ENCODE data around the gene TNS3.
"Not testable (repeated sequence)": the region's sequence is repeated elsewhere in the genome, so short reads cannot be mapped to it uniquely, and the experiment has no call there.

Gene TNS3

DNA sequence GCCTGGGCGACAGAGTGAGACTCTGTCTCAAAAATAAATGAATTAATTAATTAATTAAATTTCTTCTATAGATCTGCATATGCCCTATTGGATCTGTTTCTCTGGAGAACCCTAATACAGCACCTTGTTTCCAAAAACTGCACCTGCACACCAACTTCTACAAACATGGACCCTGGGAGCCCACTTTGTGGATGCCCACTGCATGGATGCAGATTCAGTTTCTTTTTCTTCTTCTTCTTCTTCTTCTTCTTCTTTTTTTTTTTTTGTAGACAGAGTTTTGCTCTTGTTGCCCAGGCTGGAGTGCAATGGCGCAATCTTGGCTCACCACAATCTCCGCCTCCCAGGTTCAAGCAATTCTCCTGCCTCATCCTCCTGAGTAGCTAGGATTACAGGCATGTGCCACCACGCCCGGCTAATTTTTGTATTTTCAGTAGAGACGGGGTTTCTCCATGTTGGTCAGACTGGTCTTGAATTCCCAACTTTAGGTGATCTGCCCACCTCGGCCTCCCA, 4.3 kb upstream of the TNS3 start:
- H3K4me3 ChIP-seq (ENCODE audit: low read length); DNase-seq (ENCODE audit: low read depth, low spot score): not testable (repeated sequence)

DNA sequence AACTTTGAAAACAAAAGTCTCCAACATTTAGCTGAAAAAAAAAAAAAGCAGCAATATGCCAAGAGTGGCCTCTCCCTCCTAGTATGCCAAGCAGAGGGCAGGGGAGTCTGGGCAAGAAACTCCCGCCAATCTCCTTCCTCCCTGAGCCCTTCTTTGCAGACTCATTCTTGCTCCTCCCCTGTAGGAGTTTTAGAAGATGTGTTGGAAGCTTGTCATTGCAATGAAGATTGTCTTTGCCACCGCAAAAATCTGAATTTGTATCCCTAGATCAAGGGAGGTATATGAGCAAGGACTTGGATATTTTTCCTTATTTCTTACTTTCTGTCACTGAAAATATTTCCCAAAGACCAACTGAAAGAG, 2.6 kb upstream of the TNS3 start:
- no peak for DNase-seq (ENCODE audit: low read depth, low spot score)
- no peak overlapping the region for H3K4me3 ChIP-seq (ENCODE audit: low read length)

DNA sequence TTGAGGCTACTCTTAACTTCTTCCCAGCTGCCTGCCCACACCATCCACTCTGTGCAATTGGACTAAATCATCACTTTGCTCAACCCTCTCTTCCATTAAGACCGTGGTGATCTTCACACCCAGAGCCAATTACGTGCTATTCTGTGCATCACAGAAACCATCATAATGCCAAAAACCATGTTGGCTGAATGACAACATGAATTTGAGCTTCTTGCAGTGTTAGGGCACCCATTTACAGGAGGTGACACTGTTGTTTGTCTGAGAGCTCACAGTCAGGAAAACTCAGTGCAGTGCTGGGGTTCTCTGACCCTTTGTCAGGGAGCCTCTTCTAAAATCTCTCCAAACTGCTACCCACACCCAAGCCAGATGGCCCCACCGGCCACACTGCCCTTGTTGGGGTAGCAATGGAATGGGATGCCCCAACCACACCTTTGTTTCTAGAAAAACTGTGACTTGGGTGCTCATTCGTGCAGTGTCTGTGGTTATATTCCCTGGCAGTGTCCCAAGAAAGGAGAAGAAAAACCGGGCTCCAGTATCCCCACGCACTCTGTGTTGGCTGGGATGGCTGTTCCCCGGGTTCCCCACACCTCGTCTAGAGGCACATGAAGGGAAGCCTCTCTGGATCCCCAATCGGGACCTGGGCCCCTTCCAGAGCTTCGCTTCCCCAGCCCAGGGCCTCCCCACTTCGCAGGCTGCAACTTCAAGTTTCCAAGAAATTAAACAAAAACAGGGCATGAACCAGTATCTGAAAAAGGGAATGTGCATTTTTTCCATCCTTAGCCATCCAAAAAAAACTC, 2.0 kb upstream of the TNS3 start:
- no peak for DNase-seq (ENCODE audit: low read depth, low spot score)
- no peak overlapping the region for H3K4me3 ChIP-seq (ENCODE audit: low read length)

DNA sequence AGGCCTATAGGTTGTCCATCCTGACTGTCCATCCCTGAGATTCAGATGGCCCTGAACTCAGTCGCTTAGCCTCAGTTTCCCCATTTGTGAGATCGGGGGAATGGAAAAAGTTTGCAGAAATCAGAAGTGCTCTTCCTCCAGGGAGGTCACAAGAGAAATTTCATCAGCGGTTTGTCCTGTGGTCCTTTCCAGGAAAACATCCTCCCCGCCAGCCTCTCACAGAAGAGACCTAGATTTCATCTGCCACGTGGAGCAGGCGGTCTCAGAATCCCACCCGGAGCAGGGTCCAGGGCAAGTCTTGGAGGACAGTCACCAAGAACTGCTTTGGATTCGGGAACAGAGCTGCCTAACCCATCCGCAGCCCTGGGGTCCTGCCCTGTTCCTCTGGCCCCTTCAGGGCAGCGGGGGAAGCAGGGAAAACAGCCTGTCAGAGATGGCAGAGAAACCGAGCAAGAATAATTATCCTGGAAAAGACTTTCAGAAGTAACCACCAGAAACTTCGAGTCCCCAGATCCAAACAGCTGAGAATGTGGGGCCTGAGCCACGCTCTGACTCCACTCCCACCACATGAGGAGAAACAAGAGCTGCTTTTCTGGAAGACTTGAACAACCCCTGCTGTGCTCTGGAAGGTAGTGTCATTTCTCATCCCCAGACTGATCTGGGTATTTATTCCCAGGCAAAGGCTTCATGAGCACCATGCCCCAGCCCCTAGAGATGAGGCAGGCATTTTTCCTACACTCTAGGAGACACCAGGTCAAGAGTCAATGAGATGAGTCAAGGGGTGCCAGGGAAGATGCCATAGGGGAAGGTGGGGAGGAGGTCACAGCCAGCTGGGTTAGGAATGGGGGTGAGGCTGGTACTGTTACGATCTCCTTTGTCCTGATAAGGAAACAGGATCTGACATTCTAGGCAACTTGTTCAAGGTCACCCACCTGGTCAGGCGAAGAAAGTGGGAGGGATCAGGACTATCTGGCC, 1.1 kb upstream of the TNS3 start:
- no peak overlapping the region for H3K4me3 ChIP-seq (ENCODE audit: low read length)
- no peak for DNase-seq (ENCODE audit: low read depth, low spot score)

DNA sequence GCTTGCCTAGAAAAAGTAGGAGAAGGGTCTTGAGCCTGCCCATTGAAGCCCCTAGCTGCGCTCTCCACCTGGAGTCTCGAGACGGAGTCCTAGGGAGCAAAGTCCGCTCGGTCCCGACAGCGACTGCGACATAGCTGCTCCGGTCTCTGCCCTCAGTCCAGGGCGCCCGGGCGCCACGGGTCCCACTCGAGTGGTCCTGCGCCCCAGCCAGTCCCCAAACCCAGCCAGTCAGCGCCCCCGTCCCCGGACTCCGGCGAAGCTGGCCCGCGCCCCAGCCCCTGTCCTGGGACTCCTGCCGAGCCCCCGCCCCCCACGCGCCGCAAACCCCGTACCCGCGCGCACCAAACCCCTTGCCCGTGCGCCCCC, 490 bp downstream of the TNS3 start:
- DNase-seq (ENCODE audit: low read depth, low spot score), result no peak
- H3K4me3 ChIP-seq (ENCODE audit: low read length), result no peak overlapping the region

DNA sequence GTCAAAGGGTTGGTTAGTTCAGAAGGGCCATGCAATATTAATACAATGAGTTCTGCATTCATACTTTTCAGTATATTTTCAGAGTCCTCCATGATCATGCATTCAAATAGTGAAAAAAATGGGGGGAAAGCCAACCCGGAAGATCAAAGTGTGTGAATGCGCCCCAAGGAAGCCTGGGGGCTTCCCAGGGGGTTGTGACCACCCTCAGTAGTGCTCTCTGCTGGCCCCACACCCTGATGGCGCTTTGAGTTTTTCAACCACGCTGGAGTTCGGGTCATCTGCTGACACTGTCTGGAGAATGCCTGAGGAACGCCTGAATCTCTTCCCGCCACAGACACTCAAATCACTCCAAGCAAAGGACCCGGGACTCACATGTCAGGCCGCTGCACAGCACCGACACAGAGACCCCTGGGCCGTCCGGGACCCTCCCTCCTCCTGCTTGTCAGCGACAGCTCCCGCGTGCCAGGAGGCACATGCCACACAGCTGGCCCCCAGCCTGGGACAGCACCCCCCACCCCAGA, 1.0 kb downstream of the TNS3 start:
- no peak for DNase-seq (ENCODE audit: low read depth, low spot score)
- H3K4me3 ChIP-seq (ENCODE audit: low read length), result no peak overlapping the region

DNA sequence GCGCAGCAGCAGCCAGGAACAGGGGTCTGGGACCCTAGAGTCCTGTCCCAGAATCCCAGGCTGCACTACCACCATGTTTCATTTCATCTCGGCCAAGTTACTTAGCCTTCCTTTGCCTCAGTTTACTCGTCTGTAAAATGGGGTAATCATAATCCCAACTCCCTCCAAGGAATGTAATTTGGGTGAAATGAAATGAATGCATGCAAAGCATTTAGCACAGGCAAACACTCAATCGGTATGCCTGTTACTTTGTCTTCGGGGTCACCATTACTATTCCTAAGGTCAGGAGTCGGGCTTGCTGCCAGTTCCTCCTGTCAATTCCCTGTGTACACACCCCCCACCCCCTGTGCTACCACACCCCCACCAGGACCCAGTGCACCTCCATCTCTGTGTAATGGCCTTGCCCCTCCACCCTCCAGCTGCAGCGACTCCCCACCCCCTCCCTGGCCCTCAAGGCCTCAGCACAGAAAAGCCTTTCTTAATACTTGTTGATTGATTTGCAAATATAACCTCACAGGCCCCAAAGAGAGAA, 1.7 kb downstream of the TNS3 start:
- no peak overlapping the region for H3K4me3 ChIP-seq (ENCODE audit: low read length)
- no peak for DNase-seq (ENCODE audit: low read depth, low spot score)

DNA sequence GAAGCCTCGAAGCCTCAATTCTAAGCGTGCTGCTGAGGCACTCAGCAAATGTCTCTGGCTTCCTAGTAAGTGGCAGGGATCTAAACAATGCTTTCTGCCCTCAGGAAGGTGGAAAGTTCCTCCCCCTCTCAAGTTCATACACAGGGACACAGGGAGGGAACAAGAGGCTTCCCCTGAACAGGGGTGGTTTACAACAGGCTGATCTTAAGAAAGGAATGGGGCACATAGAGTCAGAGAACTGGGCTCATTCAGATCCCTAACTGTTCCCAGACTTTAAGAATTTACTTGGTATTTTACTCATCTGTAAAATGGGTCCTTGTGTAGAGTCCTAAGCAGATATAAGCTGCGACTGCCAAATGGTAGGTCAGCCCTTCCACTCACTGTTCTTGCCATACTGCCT, 2.5 kb downstream of the TNS3 start:
- no peak overlapping the region for H3K4me3 ChIP-seq (ENCODE audit: low read length)
- DNase-seq (ENCODE audit: low read depth, low spot score), result no peak

DNA sequence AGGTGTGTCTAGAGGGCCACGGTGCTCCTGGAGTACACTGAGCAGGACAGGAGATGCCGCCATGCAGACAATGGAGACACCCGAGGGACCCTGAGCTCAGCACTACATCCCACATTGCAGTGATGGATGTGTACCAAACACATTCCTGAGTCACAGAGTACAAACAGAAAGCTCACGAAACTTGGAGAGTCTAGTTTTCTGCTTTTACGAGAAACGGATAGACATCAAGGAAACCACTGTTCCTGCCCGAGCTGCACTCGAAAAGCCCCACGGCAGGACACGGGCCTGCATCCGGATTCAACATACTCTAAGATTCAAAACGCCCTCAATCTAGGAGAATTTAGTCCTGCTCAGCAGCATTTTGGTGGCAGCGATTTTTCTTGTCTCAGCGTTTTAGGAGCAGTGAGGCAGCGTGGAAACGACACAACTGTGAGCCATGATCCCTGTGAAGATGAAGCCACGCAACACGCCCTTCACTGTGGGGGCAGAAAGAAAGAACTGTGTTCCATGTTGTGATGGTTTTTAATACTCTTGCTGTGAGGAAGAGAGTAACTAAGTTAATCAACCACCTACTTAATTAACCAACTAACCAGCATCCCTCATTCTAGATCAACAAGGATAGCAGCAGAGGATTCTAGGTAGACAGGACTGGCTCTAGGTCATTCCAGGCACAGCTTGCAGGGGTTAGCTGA, 3.2 kb downstream of the TNS3 start:
- DNase-seq (ENCODE audit: low read depth, low spot score), result no peak
- H3K4me3 ChIP-seq (ENCODE audit: low read length), result no peak overlapping the region

DNA sequence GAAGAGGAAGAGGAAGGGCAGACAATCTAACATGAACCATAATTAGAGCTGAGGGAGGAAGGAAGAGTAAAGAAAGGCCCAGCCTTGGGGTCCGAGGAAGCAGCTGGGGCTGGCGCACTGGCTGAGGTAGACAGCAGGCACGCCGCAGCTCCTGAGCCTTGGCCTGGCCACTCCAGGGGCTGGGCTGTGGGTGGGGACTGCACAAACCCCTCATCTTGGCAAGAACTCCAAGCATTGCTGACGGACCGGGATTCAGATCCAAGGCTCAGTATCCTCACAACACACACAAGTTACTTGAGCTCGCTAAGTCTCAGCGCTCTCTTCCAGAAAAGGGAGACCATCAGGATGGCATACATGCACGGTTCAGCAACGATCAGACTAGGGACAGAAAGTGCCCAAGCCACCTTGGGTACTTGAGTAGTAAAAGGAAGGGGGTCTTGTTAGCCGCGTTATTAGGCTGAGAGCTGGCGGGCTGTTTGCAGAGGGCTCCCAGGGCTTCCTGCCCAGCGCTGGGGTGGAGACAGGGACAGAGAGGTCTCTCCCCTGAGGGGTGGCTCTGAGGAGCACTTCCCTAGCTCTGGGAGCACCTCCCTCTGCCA, 4.5 kb downstream of the TNS3 start:
- DNase-seq (ENCODE audit: low read depth, low spot score), result no peak
- no peak overlapping the region for H3K4me3 ChIP-seq (ENCODE audit: low read length)

DNA sequence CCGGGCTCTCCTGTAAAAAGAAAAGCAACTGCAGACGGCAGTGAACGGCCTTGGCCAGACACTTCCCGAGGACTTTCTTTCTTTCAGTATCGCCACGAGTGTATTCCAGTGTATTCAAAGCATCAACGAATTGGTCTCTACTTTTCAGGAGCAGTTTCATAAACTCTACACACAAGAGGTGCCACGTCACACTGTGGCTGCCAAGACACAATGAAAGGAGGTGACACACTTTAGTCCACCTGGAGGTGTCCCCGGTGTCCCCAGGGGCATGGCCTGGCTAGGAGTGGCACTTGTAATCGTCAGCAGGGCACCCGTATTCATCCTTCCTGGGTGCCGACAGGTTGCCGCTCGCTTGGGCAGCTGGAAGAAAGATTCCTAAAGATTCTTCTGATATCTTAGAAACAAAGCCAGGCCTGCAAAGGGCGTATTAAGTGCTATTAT, 5.0 kb downstream of the TNS3 start:
- no peak overlapping the region for H3K4me3 ChIP-seq (ENCODE audit: low read length)
- no peak for DNase-seq (ENCODE audit: low read depth, low spot score)

DNA sequence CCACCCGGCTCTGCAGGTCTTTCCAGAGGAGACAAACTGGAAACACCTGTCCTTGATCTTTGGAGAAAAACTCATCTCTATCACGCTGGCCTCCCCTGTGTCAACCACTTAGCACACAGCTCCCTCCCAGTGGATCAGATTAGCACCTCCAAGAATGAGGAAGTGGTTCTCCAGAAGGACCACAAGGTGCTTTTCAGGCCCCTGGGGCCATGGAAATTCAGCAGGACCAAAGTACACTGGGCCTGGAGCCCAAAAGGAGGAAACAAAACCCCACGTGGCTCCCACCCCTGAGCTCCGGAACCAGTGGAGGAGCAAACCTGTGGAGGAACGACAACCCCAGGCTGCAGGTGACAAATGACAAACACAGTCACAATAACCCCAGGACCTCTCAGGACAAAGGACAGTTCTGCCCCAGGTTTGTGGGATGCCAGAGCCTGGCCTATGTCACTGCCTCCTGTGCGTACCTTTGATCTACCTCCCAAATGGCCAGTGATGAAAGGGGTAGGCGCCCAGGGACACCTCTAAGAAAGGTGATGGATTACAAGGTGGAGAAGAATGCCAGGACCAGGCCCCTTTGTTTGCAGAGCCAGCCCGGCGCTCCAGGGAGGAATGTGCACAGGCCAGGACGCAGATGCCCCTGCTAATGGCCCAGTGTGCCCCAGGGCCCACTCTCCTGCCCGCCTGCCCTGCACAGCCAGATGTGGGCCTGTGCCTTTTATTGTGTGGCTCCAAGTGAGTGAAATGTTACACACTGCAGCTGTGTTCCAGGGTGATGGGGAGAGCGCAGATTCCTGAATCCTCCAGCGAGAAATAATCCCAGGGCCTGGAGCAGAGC, 5.7 kb downstream of the TNS3 start:
- no peak for DNase-seq (ENCODE audit: low read depth, low spot score)
- no peak overlapping the region for H3K4me3 ChIP-seq (ENCODE audit: low read length)

DNA sequence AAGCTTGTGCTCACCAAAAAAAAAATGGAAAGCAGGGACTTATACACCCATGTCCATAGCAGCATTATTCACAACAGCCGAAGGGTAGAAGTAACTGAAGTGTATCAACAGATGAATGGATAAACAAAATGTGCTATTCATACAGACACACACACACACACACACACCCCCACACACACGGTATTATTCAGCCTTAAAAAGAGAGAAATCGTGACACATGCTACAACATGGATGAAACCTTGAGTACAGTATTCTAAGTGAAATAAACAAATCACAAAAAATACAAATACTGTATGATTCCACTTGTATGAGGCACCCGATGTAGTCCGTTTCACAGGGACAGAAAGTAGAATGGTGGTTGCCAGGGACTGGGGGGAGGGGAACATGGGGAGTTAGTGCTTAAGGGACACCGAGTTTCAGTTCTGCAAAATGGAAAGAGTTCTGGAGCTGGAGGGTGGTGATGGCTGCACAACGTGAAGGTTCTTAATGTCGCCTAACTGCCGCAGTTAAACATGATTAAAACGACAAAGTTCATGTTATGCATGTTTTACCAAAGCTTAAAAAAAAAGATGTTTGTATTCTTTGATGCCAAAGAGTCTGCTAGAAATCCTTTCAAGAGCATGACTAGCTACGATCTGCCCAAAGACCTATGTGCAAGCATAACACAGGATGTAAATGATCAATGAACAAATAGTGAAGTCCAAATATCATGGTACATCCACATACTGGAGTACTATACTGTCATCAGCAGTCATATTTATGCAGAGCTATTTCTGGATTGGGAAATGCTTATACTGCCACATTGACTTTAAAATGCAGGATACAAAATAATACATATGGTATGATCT, 7.2 kb downstream of the TNS3 start:
- no peak overlapping the region for H3K4me3 ChIP-seq (ENCODE audit: low read length)
- no peak for DNase-seq (ENCODE audit: low read depth, low spot score)

DNA sequence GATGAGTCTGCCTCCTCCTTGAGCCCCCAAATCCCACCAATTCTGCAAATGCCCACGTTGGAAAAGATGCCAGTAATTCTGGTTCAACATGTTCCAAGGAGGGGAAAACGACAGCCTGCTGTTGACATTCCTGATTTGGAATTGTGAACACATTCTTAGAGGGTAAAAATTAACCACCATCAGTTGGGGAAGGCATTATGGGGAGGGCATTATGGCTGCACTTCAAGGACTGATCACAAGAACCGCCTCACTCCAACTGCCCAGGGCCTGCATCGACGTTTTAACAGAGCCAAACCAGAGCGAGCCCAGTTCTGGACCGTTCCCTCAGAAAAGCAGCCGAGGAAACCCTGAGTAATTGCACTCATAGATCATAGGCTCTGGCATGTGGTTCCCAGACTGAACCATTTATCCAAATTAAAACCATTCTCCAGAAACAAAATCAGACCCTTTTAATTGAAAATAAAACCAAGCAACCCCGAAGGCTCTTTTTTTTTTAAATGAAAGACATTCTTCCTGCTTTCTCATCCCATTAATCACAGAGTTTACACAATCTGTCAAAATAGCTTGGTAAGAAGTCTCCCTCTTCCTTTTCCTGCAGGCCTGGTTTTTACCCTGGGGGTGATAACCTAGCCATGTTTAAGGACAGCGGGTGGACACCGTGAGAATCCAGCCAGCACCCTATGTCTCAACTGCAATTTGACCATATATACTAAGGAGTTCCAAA, 8.0 kb downstream of the TNS3 start:
- DNase-seq (ENCODE audit: low read depth, low spot score), result no peak
- H3K4me3 ChIP-seq (ENCODE audit: low read length), result no peak overlapping the region

DNA sequence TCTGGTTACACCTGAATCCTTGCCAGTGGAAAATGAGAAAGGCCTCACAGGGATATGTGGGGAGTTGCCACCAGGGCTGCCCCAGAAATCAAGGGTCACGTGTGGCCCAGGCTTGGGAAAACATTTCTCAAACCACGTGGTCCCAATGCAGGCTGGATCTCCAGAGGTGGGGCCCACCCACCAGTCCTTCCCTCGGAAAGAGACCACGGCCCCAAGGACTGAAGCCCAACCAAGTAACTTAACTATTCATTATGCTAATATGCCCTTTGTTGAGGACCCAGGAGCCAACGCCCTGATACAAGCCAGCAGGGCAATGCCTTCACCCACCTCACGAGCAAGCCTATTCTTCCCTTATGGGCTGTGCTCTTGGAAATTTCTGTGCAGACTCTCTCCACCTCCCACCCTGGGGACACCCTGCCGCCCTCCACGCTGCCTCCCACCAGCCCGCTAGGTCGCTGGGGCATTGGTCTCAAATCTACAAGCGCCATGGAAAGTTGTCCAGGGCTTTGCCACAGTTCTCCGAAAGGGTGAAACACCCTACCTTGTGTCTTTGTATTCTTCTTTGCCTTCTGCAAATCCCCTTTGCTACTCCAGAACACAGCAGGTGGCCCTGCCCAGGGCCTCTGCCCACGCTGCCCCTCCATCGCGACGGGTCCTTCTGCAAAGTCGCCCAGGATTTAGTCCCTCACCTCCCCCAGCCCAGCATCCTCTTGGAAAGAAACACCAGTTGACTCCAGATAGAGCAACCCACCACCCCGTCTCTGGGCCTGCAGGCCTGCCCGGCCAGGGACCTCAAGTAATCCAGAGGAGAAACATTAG, 8.8 kb downstream of the TNS3 start:
- DNase-seq (ENCODE audit: low read depth, low spot score), result no peak
- H3K4me3 ChIP-seq (ENCODE audit: low read length), result no peak overlapping the region

DNA sequence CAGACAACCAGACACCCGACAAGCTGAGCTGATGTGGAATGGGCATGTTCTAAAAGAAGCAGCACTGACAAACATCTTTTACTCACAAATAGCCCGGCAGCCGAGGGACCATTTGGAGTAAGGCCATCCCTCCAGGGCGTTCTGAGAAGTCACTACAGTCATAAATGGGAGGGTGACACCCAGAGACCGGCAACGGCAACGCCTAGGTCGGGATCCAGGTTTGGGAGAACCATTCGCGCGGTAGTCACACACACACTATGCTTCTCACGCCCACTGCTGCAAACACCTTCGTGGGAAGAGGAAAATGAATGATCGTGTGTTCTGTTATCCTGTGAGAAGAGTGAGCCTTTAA, 9.8 kb downstream of the TNS3 start:
- no peak overlapping the region for H3K4me3 ChIP-seq (ENCODE audit: low read length)
- DNase-seq (ENCODE audit: low read depth, low spot score), result no peak
